ENCODE results near the gene SOX13.

Gene SOX13

DNA sequence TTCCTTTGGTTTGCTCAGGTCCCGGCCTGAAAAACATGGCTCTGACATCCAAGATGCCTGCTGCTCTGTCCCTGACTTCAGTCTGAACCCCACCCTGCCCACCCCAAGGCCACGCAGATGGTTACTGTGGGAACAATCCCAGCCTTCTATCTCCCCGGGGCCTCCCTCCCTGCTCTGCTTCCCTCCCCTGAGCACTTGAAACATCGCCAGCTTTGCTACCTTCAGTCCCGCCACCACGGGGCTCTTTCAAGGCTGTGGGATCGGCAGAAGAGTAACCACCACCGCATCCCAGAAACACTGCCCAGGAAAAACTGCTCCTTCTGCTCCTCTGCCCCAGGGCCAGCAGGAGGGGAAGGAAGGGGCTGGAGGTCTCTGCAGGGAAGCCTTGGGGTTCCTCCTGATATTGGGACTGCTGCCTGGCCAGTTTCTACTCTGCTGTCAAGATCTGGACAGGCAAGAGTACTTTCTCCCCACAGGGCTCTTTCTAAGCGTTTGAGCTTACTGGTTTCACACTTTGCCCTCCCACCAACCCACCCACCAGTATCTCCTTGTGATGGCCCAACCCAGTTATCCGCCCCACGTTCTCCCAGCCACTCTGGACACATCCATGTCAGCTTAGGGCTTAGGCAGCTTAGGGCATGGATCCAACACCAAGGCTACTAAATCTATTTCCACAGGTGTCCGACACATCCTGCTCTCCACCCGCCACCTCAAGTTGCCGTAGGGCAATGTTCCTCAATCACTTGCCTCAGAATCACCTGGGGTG lies 70.5 kb downstream of the SOX13 start:
- no peak for DNase-seq
- peaks cover 9% of the 10 kb centered on the region for H3K27me3 Mint-ChIP-seq (ENCODE audit: low read depth, poor library complexity)
- H3K4me1 Mint-ChIP-seq, result peaks cover 9% of the 10 kb centered on the region
- H3K27ac Mint-ChIP-seq, result no peak overlapping the region
- TF ChIP-seq, protein P1, sequence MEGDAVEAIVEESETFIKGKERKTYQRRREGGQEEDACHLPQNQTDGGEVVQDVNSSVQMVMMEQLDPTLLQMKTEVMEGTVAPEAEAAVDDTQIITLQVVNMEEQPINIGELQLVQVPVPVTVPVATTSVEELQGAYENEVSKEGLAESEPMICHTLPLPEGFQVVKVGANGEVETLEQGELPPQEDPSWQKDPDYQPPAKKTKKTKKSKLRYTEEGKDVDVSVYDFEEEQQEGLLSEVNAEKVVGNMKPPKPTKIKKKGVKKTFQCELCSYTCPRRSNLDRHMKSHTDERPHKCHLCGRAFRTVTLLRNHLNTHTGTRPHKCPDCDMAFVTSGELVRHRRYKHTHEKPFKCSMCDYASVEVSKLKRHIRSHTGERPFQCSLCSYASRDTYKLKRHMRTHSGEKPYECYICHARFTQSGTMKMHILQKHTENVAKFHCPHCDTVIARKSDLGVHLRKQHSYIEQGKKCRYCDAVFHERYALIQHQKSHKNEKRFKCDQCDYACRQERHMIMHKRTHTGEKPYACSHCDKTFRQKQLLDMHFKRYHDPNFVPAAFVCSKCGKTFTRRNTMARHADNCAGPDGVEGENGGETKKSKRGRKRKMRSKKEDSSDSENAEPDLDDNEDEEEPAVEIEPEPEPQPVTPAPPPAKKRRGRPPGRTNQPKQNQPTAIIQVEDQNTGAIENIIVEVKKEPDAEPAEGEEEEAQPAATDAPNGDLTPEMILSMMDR (IDR thresholded peaks at IDR 0.05), result no peak
- no peak overlapping the region for H3K4me3 Mint-ChIP-seq
- no peaks in the 10 kb centered on the region for H3K36me3 Mint-ChIP-seq (ENCODE audit: low read depth)
- H3K9me3 Mint-ChIP-seq, result no peaks in the 10 kb centered on the region

DNA sequence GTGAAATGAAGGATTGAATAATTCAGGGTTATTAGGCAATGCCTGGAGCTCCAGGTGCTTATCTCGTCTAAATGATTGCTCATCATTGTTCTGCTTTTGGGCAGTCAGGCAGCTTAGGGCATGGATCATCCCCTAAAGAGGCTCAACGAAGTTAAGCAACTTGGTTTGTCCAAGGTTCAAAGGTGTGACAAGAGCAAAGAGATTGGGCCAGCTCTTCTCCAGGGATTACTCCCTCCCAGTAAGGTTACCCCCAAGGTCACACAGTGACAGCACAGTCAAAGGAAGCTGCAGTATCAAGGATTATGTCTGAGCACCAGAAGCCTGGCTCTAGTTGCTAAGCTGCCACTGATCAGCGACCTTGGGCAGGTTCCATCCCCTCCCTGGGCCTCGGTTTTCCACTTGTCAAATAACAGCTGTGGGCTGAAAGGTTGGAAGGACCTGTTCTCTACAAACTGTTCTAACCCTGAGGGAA lies 72.2 kb downstream of the SOX13 start:
- Mint-ChIP-seq H3K9me3 (no peaks in the 10 kb centered on the region), H3K36me3 (ENCODE audit: low read depth) (no peaks in the 10 kb centered on the region), H3K27me3 (ENCODE audit: low read depth, poor library complexity) (peaks cover 22% of the 10 kb centered on the region), H3K4me1 (peaks cover 13% of the 10 kb centered on the region), H3K27ac (no peak overlapping the region), H3K4me3 (no peak overlapping the region)
- DNase-seq, result no peak
- TF ChIP-seq, protein P1 (IDR thresholded peaks at IDR 0.05), result no peak

DNA sequence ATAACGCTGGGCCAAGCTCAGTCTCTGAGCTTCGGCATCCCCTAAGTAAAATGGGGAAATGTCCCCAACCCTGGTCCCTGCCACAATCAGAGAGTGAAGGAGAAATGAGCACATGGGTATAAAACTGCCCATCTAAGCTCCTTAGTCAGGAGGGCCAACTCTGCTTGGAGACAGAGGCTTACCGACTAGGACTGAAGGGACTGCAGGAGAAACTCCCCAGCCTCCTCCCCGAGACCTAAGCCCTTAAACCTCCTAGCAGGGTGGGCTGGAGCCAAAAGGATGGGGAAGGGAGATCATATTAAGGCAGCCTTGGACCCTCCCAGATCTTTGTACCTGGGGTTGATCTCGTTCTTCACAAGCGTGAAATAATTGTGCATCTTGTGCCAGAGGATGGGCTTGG lies 73.4 kb downstream of the SOX13 start:
- Mint-ChIP-seq H3K4me3 (no peak overlapping the region), H3K27ac (no peak overlapping the region), H3K27me3 (ENCODE audit: low read depth, poor library complexity) (peaks cover 29% of the 10 kb centered on the region), H3K4me1 (peaks cover 18% of the 10 kb centered on the region), H3K9me3 (no peaks in the 10 kb centered on the region), H3K36me3 (ENCODE audit: low read depth) (no peaks in the 10 kb centered on the region)
- TF ChIP-seq, protein P1 (IDR thresholded peaks at IDR 0.05), result no peak
- no peak for DNase-seq

DNA sequence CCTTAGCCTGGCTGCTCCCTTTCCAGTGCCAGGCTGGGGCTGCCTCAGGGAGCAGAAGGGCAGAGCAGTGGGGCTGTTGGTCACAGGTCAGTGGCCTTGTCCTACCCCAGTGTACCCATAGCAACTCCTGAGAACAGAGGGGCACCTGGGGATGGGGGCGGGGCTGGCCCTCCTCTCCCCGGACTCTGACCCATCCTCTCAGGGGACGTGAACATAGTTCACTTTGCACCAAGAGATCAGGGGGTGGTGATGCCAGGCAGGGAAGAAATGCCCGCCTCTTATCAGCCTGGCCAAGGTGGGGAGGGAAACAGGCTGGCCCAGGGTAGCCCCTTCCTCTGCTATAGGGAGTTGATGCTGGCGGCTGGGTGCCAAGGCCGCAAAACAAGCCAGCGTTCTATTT lies 74.0 kb downstream of the SOX13 start:
- Mint-ChIP-seq H3K27ac (no peak overlapping the region), H3K4me3 (no peak overlapping the region), H3K4me1 (peaks cover 14% of the 10 kb centered on the region), H3K9me3 (no peaks in the 10 kb centered on the region), H3K27me3 (ENCODE audit: low read depth, poor library complexity) (peaks cover 29% of the 10 kb centered on the region), H3K36me3 (ENCODE audit: low read depth) (no peaks in the 10 kb centered on the region)
- no peak for DNase-seq
- TF ChIP-seq, protein P1 (IDR thresholded peaks at IDR 0.05), result no peak

DNA sequence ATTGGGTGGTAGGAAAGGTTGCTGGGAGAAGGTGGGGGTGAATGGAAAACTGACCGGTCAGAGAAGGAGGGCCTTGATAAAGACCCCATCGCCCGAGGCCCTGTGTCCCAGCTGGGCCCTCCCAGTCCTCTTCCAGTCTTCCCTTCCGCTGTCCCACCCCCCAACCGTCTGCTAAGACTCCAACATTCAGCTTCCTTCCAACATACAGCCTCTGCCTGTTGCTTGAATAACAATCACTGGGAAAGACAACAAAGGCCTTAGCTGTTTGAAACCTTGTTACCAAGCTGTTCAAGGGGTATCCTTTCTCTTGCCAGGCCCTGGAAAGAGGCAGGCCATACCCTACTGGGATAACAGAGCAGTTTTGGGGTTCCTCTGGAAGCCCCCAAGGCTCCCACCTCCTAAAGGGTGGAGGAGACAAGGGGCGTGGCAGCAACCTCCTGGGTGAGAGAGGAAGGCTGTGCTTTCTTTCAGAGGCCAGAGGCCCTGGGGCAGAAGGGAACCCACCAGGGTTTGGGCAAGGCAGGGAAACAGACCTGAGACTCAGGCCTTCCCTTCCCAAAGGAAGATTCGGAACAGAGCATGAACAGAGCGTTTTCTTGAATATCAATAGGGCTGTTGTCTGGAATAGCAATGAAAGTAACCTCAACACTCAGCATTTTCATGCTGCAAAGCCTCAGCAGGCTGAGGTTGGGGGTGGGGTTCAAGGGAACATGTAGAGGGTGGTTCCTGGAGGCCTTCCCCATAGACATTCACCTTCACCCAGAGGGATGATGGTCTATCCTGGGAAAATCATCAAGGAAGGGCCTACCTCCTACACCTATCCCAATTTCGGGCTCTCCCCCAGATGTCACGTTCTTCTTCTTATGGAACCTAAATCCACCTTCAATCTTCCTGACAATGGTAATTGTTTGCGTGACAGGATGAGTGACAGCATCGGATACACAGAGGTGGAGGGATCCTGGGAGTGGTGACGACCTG lies 74.8 kb downstream of the SOX13 start:
- TF ChIP-seq, protein P1 (IDR thresholded peaks at IDR 0.05), result no peak
- no peak for DNase-seq
- no peak overlapping the region for H3K4me3 Mint-ChIP-seq
- no peaks in the 10 kb centered on the region for H3K36me3 Mint-ChIP-seq (ENCODE audit: low read depth)
- H3K9me3 Mint-ChIP-seq, result no peaks in the 10 kb centered on the region
- H3K27me3 Mint-ChIP-seq (ENCODE audit: low read depth, poor library complexity), result peaks cover 31% of the 10 kb centered on the region
- H3K4me1 Mint-ChIP-seq, result peaks cover 14% of the 10 kb centered on the region
- H3K27ac Mint-ChIP-seq, result no peak overlapping the region
